ENCODE measurements around the gene CRYBG1. TPM values are rescaled to one million over a fixed set of nuclear protein-coding genes. Genes with fewer than 3 reads are reported as not detected.

Gene CRYBG1
- total RNA-seq, 2 experiments from 2014 or later, result 34.9 to 36.8 TPM

DNA sequence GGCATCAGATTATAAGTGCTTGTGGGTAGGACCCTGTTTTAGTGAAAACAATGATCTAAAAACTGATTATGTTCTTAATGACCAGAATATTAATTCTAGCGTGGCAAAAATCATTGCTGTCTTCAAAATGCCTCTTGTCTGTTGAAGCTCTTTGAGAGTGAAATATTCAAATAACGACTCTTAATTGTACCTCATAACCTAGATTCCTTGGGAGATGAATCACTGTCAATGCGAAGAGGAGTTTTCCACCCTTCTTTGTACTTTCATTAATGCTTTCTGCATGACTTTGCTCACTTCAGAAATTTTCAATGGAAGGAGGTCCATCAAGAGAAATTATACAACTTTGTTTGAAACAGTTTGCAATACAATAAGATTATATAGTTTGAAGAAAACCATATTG is 71.5 kb downstream of the CRYBG1 start:
- no peak for DNase-seq
- ATAC-seq, result no peak
- H3K4me3 Mint-ChIP-seq, result no peak overlapping the region
- POLR2A ChIA-PET, result no interaction called here
- H3K27ac Mint-ChIP-seq, result no peak overlapping the region
- CTCF ChIA-PET, result no interaction called here
- H3K36me3 Mint-ChIP-seq (ENCODE audit: low read depth), result no peaks in the 10 kb centered on the region
- H3K9me3 Mint-ChIP-seq (ENCODE audit: insufficient read depth), result no peaks in the 10 kb centered on the region
- H3K27me3 Mint-ChIP-seq (ENCODE audit: low read depth), result peaks cover 2% of the 10 kb centered on the region
- H3K4me1 Mint-ChIP-seq (ENCODE audit: low read depth), result no peaks in the 10 kb centered on the region

DNA sequence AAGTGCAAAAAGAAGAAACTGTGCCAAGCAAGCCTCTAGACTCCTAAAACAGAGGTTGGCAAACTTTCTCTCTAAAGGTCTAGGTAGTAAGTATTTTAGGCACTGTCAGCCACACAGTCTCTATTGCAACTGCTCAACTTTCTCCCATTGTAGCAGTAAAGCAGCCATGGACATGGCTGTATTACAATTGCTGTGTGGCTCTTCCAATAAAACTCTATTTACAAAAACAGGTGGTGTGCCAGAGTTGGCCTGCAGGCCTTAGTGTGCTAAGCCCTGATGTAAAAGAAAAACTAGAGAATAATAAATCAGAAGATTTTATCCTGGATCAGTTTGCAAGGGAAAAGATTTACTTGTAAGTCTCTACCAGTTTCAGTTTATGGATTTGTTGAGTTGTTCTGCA is 74.0 kb downstream of the CRYBG1 start:
- H3K27me3 Mint-ChIP-seq (ENCODE audit: low read depth), result peaks cover 14% of the 10 kb centered on the region
- ChIA-PET CTCF (interaction anchor here (1.8 kb wide), 1 partner anchor 95 kb away, joined by 5 read pairs; no protein-coding TSS in a partner anchor), POLR2A (no interaction called here)
- ATAC-seq (no peak), DNase-seq (no peak)
- H3K36me3 Mint-ChIP-seq (ENCODE audit: low read depth), result no peaks in the 10 kb centered on the region
- H3K27ac Mint-ChIP-seq, result no peak overlapping the region
- no peaks in the 10 kb centered on the region for H3K9me3 Mint-ChIP-seq (ENCODE audit: insufficient read depth)
- no peak overlapping the region for H3K4me3 Mint-ChIP-seq
- H3K4me1 Mint-ChIP-seq (ENCODE audit: low read depth), result no peaks in the 10 kb centered on the region

DNA sequence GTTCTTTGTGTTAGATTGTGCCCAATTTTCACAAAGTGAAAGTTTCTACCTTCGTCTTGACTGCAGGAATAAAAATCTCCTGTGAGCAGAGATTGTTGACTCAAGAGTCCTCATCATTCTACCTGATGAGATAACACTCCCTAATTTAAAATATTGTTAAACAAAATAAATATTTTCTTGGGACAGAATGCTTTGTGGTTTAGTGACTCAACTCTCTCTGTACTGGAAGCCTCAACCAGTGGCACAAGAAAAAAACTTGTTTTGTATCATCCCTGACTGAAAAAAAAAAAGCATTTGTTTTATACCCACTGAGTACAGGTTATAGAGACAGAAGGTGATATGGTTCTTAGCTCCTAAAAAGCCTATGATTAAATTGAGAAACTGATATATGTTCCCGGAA is 78.9 kb downstream of the CRYBG1 start:
- Mint-ChIP-seq H3K27ac (no peak overlapping the region), H3K4me3 (no peak overlapping the region), H3K4me1 (ENCODE audit: low read depth) (peaks cover 6% of the 10 kb centered on the region), H3K36me3 (ENCODE audit: low read depth) (no peaks in the 10 kb centered on the region), H3K27me3 (ENCODE audit: low read depth) (peaks cover 42% of the 10 kb centered on the region), H3K9me3 (ENCODE audit: insufficient read depth) (no peaks in the 10 kb centered on the region)
- no peak for ATAC-seq
- POLR2A ChIA-PET, result interaction anchor here (0.6 kb wide), 1 partner anchor 73 kb away, joined by 3 read pairs; no protein-coding TSS in a partner anchor
- DNase-seq, result no peak
- CTCF ChIA-PET, result interaction anchor here (2.6 kb wide), 1 partner anchor 99 kb away, joined by 10 read pairs; no protein-coding TSS in a partner anchor

DNA sequence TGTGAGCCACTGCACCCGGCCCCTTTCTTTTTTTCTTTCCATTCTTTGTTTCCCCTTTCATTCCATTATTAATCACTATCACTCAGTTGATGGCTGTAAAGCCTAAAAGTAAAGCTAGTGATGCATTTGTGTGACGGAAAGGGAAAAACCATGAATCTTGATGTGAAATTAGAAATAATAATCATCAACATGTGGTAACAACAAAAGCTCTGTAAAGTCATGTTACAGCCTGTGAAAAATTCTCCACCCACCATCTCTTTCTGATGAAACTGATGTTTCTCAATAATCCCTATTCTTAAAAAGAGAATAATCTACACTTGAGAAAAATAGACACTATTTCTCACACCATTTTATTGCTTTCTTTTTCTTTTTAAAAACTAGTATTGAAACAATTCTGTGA is 80.0 kb downstream of the CRYBG1 start:
- no peak overlapping the region for H3K27ac Mint-ChIP-seq
- ChIA-PET POLR2A (no interaction called here), CTCF (interaction anchor here (0.7 to 2.6 kb wide), 5 partner anchors 70 to 557 kb away, joined by 3 to 10 read pairs (median 6); no protein-coding TSS in a partner anchor)
- no peaks in the 10 kb centered on the region for H3K9me3 Mint-ChIP-seq (ENCODE audit: insufficient read depth)
- H3K4me3 Mint-ChIP-seq, result no peak overlapping the region
- peaks cover 42% of the 10 kb centered on the region for H3K27me3 Mint-ChIP-seq (ENCODE audit: low read depth)
- peaks cover 8% of the 10 kb centered on the region for H3K4me1 Mint-ChIP-seq (ENCODE audit: low read depth)
- ATAC-seq (no peak), DNase-seq (no peak)
- H3K36me3 Mint-ChIP-seq (ENCODE audit: low read depth), result no peaks in the 10 kb centered on the region

DNA sequence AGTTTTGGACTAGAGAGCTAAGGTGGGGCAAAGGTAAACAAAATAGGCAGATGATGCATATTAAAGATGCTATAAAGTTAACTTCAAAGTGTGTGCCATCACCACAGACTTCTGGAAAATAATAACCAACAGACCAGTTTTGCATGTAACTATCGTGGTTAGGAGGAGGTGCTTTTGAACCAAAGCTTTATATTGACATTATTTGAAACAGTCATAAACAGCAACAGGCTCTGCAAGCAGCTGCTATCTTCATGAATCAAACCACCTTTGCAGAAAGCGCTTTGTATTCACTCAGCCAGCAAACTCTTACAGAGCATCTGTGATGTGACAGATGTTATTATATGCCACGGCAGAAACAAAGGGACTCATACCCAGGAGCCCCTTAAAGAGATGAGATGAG is 81.9 kb downstream of the CRYBG1 start:
- no peaks in the 10 kb centered on the region for H3K36me3 Mint-ChIP-seq (ENCODE audit: low read depth)
- H3K4me3 Mint-ChIP-seq, result no peak overlapping the region
- ChIA-PET CTCF (interaction anchor here (0.9 to 4.2 kb wide), 9 partner anchors 9 to 555 kb away, joined by 3 to 114 read pairs (median 6); no protein-coding TSS in a partner anchor), POLR2A (no interaction called here)
- H3K27me3 Mint-ChIP-seq (ENCODE audit: low read depth), result peaks cover 43% of the 10 kb centered on the region
- H3K27ac Mint-ChIP-seq, result no peak overlapping the region
- no peaks in the 10 kb centered on the region for H3K9me3 Mint-ChIP-seq (ENCODE audit: insufficient read depth)
- ATAC-seq (no peak), DNase-seq (no peak)
- H3K4me1 Mint-ChIP-seq (ENCODE audit: low read depth), result peaks cover 8% of the 10 kb centered on the region

DNA sequence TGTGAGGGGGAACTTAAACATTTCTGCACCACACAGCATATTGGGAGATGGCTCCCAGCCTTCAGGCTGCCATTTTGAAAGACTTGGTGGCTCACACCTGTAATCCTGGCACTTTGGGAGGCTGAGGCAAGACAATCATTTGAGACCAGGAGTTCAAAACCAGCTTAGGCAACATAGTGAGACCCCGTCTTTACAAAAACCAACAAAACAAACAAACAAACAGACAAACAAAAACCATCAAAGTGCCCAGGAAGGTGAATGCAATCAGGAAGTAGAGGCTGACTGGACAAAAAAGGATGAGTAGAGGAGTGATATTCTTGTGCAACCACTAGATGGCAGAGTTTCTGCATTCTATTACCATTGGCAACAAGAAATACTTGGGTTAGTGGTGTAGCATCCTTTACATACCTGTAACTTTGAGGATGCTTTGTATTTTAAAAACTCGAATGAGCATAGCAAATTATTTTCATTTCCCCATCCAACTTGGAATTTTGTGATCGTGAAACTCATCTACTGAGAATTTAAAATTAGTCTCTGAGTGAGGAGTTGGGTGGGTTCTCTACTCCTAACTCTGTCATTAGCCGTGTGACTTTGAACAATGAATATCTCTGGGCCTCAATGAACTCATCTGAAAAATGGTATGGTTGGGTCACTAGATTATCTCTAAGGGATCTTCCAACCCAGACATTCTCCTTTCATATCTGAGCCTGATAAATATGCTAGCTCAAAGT is 84.4 kb downstream of the CRYBG1 start:
- H3K4me1 Mint-ChIP-seq (ENCODE audit: low read depth), result peaks cover 17% of the 10 kb centered on the region
- ChIA-PET POLR2A (interaction anchor here (0.7 kb wide), 1 partner anchor 256 kb away, joined by 3 read pairs; no protein-coding TSS in a partner anchor), CTCF (interaction anchor here (0.6 to 4.2 kb wide), 42 partner anchors 15 to 554 kb away, joined by 3 to 114 read pairs (median 4); partner anchors contain the start of gene CRYBG1)
- no peaks in the 10 kb centered on the region for H3K36me3 Mint-ChIP-seq (ENCODE audit: low read depth)
- no peak overlapping the region for H3K4me3 Mint-ChIP-seq
- no peak overlapping the region for H3K27ac Mint-ChIP-seq
- peak; percentile 59 for DNase-seq
- H3K9me3 Mint-ChIP-seq (ENCODE audit: insufficient read depth), result no peaks in the 10 kb centered on the region
- ATAC-seq, result peak; percentile 63
- peaks cover 29% of the 10 kb centered on the region for H3K27me3 Mint-ChIP-seq (ENCODE audit: low read depth)

DNA sequence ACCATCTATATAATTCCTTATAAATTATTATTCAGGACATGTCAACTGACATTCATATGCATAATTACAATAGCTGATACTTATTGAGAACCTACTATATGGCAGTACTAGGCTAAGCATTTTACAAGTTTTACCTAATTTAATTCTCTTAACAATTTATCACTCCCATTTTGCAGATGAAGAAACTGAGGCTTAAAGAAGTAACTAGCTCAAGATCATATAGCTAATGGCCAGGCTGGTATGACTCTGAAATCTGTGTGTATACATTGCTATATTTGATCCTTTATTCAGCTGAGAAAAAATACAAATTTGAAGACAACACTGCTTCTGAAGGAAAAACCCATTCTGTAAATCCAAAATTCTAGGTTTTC is 85.0 kb downstream of the CRYBG1 start:
- H3K4me3 Mint-ChIP-seq, result no peak overlapping the region
- ATAC-seq (no peak), DNase-seq (no peak)
- ChIA-PET CTCF (interaction anchor here (0.6 to 4.2 kb wide), 35 partner anchors 14 to 554 kb away, joined by 3 to 114 read pairs (median 5); partner anchors contain the start of gene CRYBG1), POLR2A (interaction anchor here (0.7 kb wide), 1 partner anchor 256 kb away, joined by 3 read pairs; no protein-coding TSS in a partner anchor)
- H3K9me3 Mint-ChIP-seq (ENCODE audit: insufficient read depth), result no peaks in the 10 kb centered on the region
- no peak overlapping the region for H3K27ac Mint-ChIP-seq
- peaks cover 26% of the 10 kb centered on the region for H3K27me3 Mint-ChIP-seq (ENCODE audit: low read depth)
- H3K4me1 Mint-ChIP-seq (ENCODE audit: low read depth), result peaks cover 15% of the 10 kb centered on the region
- H3K36me3 Mint-ChIP-seq (ENCODE audit: low read depth), result no peaks in the 10 kb centered on the region

DNA sequence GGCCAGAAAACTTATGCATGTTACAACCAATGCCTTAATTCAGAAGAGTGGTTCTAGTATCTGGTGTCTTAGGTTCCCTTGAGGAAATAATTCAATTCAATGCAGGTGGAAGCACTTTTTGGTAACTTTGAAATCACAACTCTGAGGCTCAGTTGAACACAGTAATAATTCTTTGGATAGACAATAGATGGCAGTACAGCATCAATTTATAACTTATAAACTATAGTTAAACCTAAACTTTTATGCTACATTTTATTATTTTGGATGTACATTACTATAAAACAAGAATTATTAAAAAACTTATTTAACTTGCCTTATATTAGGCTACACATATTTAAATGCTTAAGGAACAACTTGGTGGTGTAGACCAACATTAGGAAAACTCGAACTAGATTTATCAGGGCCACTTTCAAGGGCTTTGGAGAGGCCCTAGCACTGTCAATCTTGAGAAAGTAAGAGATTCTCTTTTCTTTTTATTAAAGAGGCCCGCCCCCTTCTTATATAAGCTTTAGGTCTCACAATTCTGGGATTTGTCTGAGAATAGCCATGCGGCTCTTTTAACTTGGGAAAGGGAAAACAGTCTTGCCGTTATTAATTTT is 85.9 kb downstream of the CRYBG1 start:
- DNase-seq (no peak), ATAC-seq (no peak)
- peaks cover 20% of the 10 kb centered on the region for H3K27me3 Mint-ChIP-seq (ENCODE audit: low read depth)
- peaks cover 15% of the 10 kb centered on the region for H3K4me1 Mint-ChIP-seq (ENCODE audit: low read depth)
- ChIA-PET CTCF (interaction anchor here (0.7 to 4.5 kb wide), 9 partner anchors 64 to 553 kb away, joined by 3 to 114 read pairs (median 14); no protein-coding TSS in a partner anchor), POLR2A (no interaction called here)
- H3K36me3 Mint-ChIP-seq (ENCODE audit: low read depth), result no peaks in the 10 kb centered on the region
- no peak overlapping the region for H3K4me3 Mint-ChIP-seq
- no peak overlapping the region for H3K27ac Mint-ChIP-seq
- H3K9me3 Mint-ChIP-seq (ENCODE audit: insufficient read depth), result no peaks in the 10 kb centered on the region

DNA sequence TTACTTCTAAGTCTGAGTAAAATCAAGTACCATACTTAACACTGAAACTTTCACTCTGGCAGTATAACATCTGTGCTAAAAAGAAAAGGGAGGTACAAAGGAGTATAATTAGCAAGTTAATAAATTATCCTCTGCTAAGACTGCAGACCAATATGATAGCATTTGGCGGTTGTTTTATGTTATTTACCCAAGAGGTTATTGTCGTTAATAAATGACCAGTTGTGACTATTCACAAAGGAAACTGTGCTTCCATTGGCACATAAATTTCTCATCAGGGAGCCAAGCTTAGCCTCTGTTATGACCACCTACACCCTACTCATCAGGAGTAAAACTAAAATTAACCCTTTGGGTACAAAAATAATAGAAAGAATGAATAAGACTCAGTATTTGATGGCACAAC is 86.5 kb downstream of the CRYBG1 start:
- ChIA-PET CTCF (interaction anchor here (0.7 to 4.5 kb wide), 6 partner anchors 64 to 550 kb away, joined by 3 to 60 read pairs (median 12); no protein-coding TSS in a partner anchor), POLR2A (no interaction called here)
- Mint-ChIP-seq H3K36me3 (ENCODE audit: low read depth) (no peaks in the 10 kb centered on the region), H3K4me1 (ENCODE audit: low read depth) (peaks cover 15% of the 10 kb centered on the region), H3K27me3 (ENCODE audit: low read depth) (peaks cover 17% of the 10 kb centered on the region), H3K27ac (no peak overlapping the region), H3K9me3 (ENCODE audit: insufficient read depth) (no peaks in the 10 kb centered on the region), H3K4me3 (no peak overlapping the region)
- no peak for ATAC-seq
- DNase-seq, result no peak

DNA sequence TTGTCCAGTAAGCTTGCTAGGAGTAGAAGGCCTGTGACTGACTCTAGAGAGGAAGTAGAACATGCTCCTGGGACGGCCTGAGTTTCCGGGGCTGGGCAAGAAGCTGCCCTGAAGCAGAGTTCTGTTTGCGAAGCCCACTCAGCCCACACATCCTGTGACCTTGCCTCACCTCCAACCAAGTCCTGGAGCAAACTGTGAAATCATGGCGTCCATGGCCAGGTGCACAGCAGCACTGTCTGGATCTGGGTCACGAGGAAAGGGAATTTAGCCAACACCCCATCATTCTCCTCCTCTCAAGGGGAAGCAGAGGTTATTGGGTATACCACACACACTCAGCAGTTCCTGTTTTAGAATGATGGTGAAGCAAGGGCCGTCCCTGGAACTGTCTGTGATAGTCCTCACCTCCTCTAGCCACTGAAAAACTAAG is 87.5 kb downstream of the CRYBG1 start:
- peak overlapping the region; percentile 89 for H3K27ac Mint-ChIP-seq
- no peaks in the 10 kb centered on the region for H3K9me3 Mint-ChIP-seq (ENCODE audit: insufficient read depth)
- H3K4me3 Mint-ChIP-seq, result no peak overlapping the region
- peaks cover 15% of the 10 kb centered on the region for H3K4me1 Mint-ChIP-seq (ENCODE audit: low read depth)
- DNase-seq (peak; percentile 63), ATAC-seq (peak; percentile 79)
- H3K27me3 Mint-ChIP-seq (ENCODE audit: low read depth), result peaks cover 9% of the 10 kb centered on the region
- no peaks in the 10 kb centered on the region for H3K36me3 Mint-ChIP-seq (ENCODE audit: low read depth)
- ChIA-PET CTCF (interaction anchor here (0.8 to 4.5 kb wide), 11 partner anchors 39 to 549 kb away, joined by 3 to 60 read pairs (median 8); no protein-coding TSS in a partner anchor), POLR2A (no interaction called here)

DNA sequence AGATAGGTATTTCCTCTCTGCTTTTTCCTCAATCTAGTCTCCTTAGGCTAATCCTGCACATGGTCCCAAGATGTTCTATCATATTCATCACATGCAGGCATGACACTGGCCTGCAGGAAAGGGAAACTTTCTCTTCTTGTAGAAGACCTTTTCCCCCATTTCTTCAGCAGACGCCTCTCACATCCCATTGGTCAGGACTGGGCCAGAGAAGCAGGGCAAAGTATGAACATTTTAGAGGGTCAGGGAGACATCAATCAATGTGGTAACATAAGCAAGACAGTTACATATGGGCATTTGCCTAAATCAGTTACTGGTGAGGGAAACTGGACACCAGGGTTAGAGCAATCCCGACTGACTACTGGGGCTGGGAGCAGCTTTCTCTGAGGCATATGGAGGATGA is 90.1 kb downstream of the CRYBG1 start:
- H3K4me1 Mint-ChIP-seq (ENCODE audit: low read depth), result peaks cover 13% of the 10 kb centered on the region
- ChIA-PET CTCF (interaction anchor here (4.2 to 4.5 kb wide), 2 partner anchors 115 to 116 kb away, joined by 25 to 60 read pairs; no protein-coding TSS in a partner anchor), POLR2A (no interaction called here)
- DNase-seq (no peak), ATAC-seq (no peak)
- no peaks in the 10 kb centered on the region for H3K36me3 Mint-ChIP-seq (ENCODE audit: low read depth)
- no peak overlapping the region for H3K27ac Mint-ChIP-seq
- H3K9me3 Mint-ChIP-seq (ENCODE audit: insufficient read depth), result no peaks in the 10 kb centered on the region
- no peak overlapping the region for H3K4me3 Mint-ChIP-seq
- H3K27me3 Mint-ChIP-seq (ENCODE audit: low read depth), result peaks cover 2% of the 10 kb centered on the region

DNA sequence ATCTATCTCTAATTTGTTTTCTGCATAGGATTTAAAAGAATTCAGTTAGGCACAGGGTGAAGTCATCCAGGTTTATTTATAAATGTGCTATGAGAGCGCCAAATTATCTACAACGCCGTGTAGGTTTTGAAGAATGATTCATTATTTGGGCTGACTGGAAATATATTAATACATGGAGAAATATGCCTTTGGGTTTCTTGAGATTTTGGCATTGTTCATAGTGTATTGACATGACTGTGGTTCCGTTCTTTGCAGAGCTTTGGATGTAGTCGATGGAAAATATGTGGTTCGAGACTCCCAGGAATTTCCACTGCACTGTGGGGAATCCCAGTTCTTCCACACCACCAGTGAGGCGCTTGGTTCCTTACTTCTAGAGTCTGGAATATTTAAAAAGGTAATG is 90.9 kb downstream of the CRYBG1 start:
- Mint-ChIP-seq H3K9me3 (ENCODE audit: insufficient read depth) (no peaks in the 10 kb centered on the region), H3K27me3 (ENCODE audit: low read depth) (peaks cover 4% of the 10 kb centered on the region), H3K4me3 (no peak overlapping the region), H3K27ac (no peak overlapping the region), H3K36me3 (ENCODE audit: low read depth) (no peaks in the 10 kb centered on the region), H3K4me1 (ENCODE audit: low read depth) (peaks cover 13% of the 10 kb centered on the region)
- DNase-seq (no peak), ATAC-seq (no peak)
- POLR2A ChIA-PET, result no interaction called here
- CTCF ChIA-PET, result interaction anchor here (1.2 to 4.2 kb wide), 3 partner anchors 11 to 115 kb away, joined by 3 to 25 read pairs (median 3); no protein-coding TSS in a partner anchor
